Lower lobe of right lung (tissue), 2 donors: ENCODE results near the gene ZFYVE27. TPM values are rescaled to one million over a fixed set of nuclear protein-coding genes. Genes with fewer than 3 reads are reported as not detected.

ENCODE experiments used
- ATAC-seq, 2 donors: fragments of 200-7000 bp; cut with Tn5 transposase; one replicate each; pipeline ENCODE4 v1.9.1; 2020 to 2022; ENCODE audit warnings: mild to moderate bottlenecking in 2 of 2, moderate library complexity in 2 of 2
- DNase-seq: peaks from one replicate; pipeline ENCODE4 v3.0.0-alpha.2; 2020
- H3K27ac ChIP-seq: fragments of 200-600 bp; one replicate; pipeline ENCODE4 v1.8.0; 2022
- H3K27me3 ChIP-seq: fragments of 200-600 bp; one replicate; pipeline ENCODE4 v1.8.0; 2022; ENCODE audit warnings: low read depth
- H3K36me3 ChIP-seq: fragments of 200-600 bp; one replicate; pipeline ENCODE4 v1.8.0; 2022; ENCODE audit warnings: mild to moderate bottlenecking
- H3K4me1 ChIP-seq: fragments of 200-600 bp; one replicate; pipeline ENCODE4 v1.8.0; 2022
- H3K4me3 ChIP-seq: fragments of 200-600 bp; one replicate; pipeline ENCODE4 v1.8.0; 2022; ENCODE audit warnings: mild to moderate bottlenecking
- H3K9me3 ChIP-seq: fragments of 200-600 bp; one replicate; pipeline ENCODE4 v1.8.0; 2022
- CTCF ChIP-seq: fragments of 200-600 bp; IDR thresholded peaks from one replicate; pipeline ENCODE4 v1.8.0; 2022; ENCODE audit warnings: antibody characterized with exemption, mild to moderate bottlenecking
- intact Hi-C: fragments of 100-400 bp; cut with DNase I; formaldehyde crosslinking; loops from one replicate; pipeline ENCODE4 v1.11.0; 2022
- total RNA-seq: library from RNA; stranded (reverse); fragmentation: NEBNext Ultra II Directional; extraction: Animal tissue kit (Norgen Biotek cat#: 25700); gene quantifications from one replicate; pipeline ENCODE4 v1.2.1, GENCODE V29; 2021
- donor health status: DM: no; HTN: yes; CAD: no; lungs with severe emphysema.

The ZFYVE27 gene
- total RNA-seq, 1 donor from 2014 or later: 28.3 TPM

- Histone ChIP-seq H3K4me3 (no peak overlapping the region), H3K36me3 (no peaks in the 10 kb centered on the region), H3K27ac (no peak overlapping the region), H3K9me3 (no peaks in the 10 kb centered on the region), H3K4me1 (peaks cover 14% of the 10 kb centered on the region), H3K27me3 (no peaks in the 10 kb centered on the region)
- TF ChIP-seq CTCF: no peak
- intact Hi-C loops: no loop called here
- DNase-seq (no peak), ATAC-seq (no peak)
These were observed 28.8 kb upstream of the ZFYVE27 start for GRCh38 chr10:97708167-97708566.

- Histone ChIP-seq H3K4me1 (peaks cover 16% of the 10 kb centered on the region), H3K9me3 (no peaks in the 10 kb centered on the region), H3K36me3 (no peaks in the 10 kb centered on the region), H3K27ac (no peak overlapping the region), H3K4me3 (no peak overlapping the region), H3K27me3 (no peaks in the 10 kb centered on the region)
- peak; percentile 62 for DNase-seq
- intact Hi-C loops: no loop called here
- peak; percentile 75 for TF ChIP-seq CTCF
- ATAC-seq: peak; percentile 13 to 45
These were observed 27.7 kb upstream of the ZFYVE27 start for GRCh38 chr10:97708976-97709946.

GRCh38 chr10:97711640-97712572 is 25.0 kb upstream of the ZFYVE27 start:
- Histone ChIP-seq H3K36me3 (peaks cover 4% of the 10 kb centered on the region), H3K27ac (no peak overlapping the region), H3K4me3 (no peak overlapping the region), H3K4me1 (peaks cover 35% of the 10 kb centered on the region), H3K9me3 (no peaks in the 10 kb centered on the region), H3K27me3 (no peaks in the 10 kb centered on the region)
- no peak for TF ChIP-seq CTCF
- no peak for DNase-seq
- intact Hi-C loops: no loop called here
- no peak for ATAC-seq

- peak within 1 kb of the TSS; percentile 74 for H3K4me3 ChIP-seq
- no peaks in the 10 kb centered on the region for H3K27me3 ChIP-seq
- peaks cover 50% of the 10 kb centered on the region for H3K4me1 ChIP-seq
- peaks cover 12% of the 10 kb centered on the region for H3K36me3 ChIP-seq
- peak within 1 kb of the TSS; percentile 90 for H3K27ac ChIP-seq
- intact Hi-C loops: no loop called here
- no peaks in the 10 kb centered on the region for H3K9me3 ChIP-seq
- no peak for TF ChIP-seq CTCF
- ATAC-seq (peak; percentile 2 to 24), DNase-seq (peak; percentile 72)
These were observed 23.5 kb upstream of the ZFYVE27 start, which contains the start of gene MARVELD1 for GRCh38 chr10:97713339-97713825. Gene MARVELD1, plus strand, starts transcription at chr10:97713730. Its CDS starts 147 bp downstream, at chr10:97713877.

GRCh38 chr10:97713826-97714400 is 23.0 kb upstream of the ZFYVE27 start:
- peak; percentile 86 for DNase-seq

More at GRCh38 chr10:97713826-97714400, 23.0 kb upstream of the ZFYVE27 start:
- Histone ChIP-seq H3K27me3 (no peaks in the 10 kb centered on the region), H3K36me3 (peaks cover 12% of the 10 kb centered on the region), H3K27ac (peak overlapping the region; percentile 90), H3K4me3 (peak overlapping the region; percentile 74), H3K9me3 (no peaks in the 10 kb centered on the region), H3K4me1 (peaks cover 56% of the 10 kb centered on the region)
- peak; percentile 31 for TF ChIP-seq CTCF
- ATAC-seq: peak; percentile 76 to 78
- intact Hi-C loops: no loop called here
